GM12878 (cell line): Measurements from ENCODE around the gene NPM3.

Experiments used
- EP300 ChIP-seq, 2 experiments: fragments of 150-350 bp in 1 of 2; IDR thresholded peaks; 2 replicates each; pipeline ENCODE4 v1.6.1; 2011 to 2012; ENCODE audit warnings: low read depth in 2 of 2, low read length in 2 of 2, borderline replicate concordance in 1 of 2, improper control_type of control experiment in 1 of 2, inconsistent platforms in 1 of 2; ENCODE audit not compliant: control insufficient read depth in 1 of 2
- POLR2A ChIP-seq: IDR thresholded peaks from 2 replicates; pipeline ENCODE4 v1.6.1; 2011; ENCODE audit warnings: low read depth, mild to moderate bottlenecking, low read length
- SIN3A ChIP-seq: IDR thresholded peaks from 2 replicates; pipeline ENCODE4 v1.6.1; 2012; ENCODE audit warnings: low read depth, low read length, improper control_type of control experiment
- YBX1 ChIP-seq: fragments of 450-650 bp; IDR thresholded peaks from 2 replicates; pipeline ENCODE4 v1.6.1; 2016; ENCODE audit warnings: antibody characterized with exemption

DNA sequence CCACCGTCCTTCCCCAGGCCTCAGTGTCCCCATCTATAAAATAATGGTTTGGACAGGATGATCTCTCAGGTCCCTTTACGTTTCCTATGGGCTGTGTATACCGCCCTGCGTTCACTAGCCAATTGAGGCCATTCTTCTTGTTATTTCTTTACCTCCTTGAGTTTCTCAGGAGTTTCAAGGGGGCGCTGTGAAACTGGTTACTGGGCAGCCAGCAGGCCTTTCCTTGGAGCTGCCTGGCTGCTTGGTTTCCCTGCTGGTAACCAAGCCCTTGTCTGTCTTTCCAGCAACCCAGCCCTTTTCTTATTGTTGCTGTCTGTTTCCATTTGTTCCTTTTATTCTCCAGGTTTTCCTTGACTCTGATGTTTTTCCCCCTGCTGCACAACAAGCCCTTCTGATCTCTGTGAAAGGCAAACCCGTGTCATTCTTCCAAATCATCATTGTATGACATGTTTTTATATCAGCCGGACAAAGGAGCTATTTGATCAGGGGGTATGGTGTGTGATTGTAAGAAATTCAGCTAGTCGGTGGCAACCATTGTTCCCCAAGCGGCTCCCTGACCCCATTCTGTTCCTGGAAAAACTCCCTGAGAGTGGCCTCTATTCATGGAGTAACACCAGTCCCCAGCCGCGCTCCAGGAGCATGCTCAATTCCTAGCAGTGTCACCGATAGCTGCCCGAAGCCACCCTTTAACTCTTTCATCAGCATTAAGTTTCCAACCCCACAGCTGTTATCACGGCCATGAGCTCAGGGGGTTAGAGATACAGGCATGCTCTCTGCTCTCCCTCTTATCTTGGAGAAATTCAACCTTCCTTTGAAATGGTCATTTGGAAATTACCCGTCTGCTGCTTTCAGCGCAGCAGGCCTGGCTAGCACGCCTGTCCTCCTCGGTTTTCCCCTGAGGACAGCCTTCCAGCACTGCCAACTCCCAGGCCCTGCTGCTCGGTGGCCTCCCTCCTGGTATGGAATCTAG, 33.9 kb downstream of the NPM3 start:
- TF ChIP-seq SIN3A (no peak), POLR2A (no peak), EP300 (IDR thresholded peaks at IDR 0.05; ENCODE audit: borderline replicate concordance in 1 of 2, control insufficient read depth in 1 of 2, low read depth in 2 of 2, low read length in 2 of 2) (no peak), YBX1 (no peak)
